GM23338 (cell line): ENCODE data around the gene CBR1. TPM values are rescaled to one million over a fixed set of nuclear protein-coding genes. Genes with fewer than 3 reads are reported as not detected.
A peak's percentile ranks its signal among the peaks of the same experiment; 100 is the strongest.
"Not testable (repeated sequence)": the region's sequence is repeated elsewhere in the genome, so short reads cannot be mapped to it uniquely, and the experiment has no call there.

ENCODE experiments used
- ATAC-seq: fragments of 200-7000 bp; cut with Tn5 transposase; 3 replicates; pipeline ENCODE4 v1.9.1; 2020
- DNase-seq: peaks from one replicate; pipeline ENCODE4 v3.0.0-alpha.2; 2015; ENCODE audit warnings: low spot score
- H2AFZ ChIP-seq: fragments of 200-600 bp; sonication (generic); 2 replicates; pipeline ENCODE4 v1.8.0; 2016; ENCODE audit warnings: antibody characterized with exemption, mild to moderate bottlenecking, moderate library complexity
- H3F3A ChIP-seq: fragments of 200-600 bp; sonication (generic); replicated peaks from 2 replicates; pipeline ENCODE4 v1.8.0; 2017; ENCODE audit warnings: antibody characterized with exemption, mixed run types, low read depth
- H3K27ac ChIP-seq: fragments of 200-600 bp; sonication (generic); 2 replicates; pipeline ENCODE4 v1.6.1; 2016; ENCODE audit warnings: low read depth
- H3K27me3 ChIP-seq: fragments of 200-600 bp; sonication (generic); 2 replicates; pipeline ENCODE4 v1.8.0; 2016; ENCODE audit warnings: mild to moderate bottlenecking, mixed run types, moderate library complexity; ENCODE audit not compliant: insufficient read depth
- H3K36me3 ChIP-seq: fragments of 200-600 bp; sonication (generic); 2 replicates; pipeline ENCODE4 v1.8.0; 2016; ENCODE audit warnings: mild to moderate bottlenecking; ENCODE audit not compliant: insufficient read depth
- H3K4me1 ChIP-seq: fragments of 200-600 bp; sonication (generic); 2 replicates; pipeline ENCODE4 v1.8.0; 2016; ENCODE audit warnings: mild to moderate bottlenecking, moderate library complexity; ENCODE audit not compliant: insufficient read depth
- H3K4me2 ChIP-seq: fragments of 200-600 bp; sonication (generic); 2 replicates; pipeline ENCODE4 v1.7.1; 2017; ENCODE audit warnings: mixed run types
- H3K4me3 ChIP-seq: fragments of 200-600 bp; sonication (generic); 2 replicates; pipeline ENCODE4 v1.6.1; 2016; ENCODE audit warnings: mixed run types
- H3K79me2 ChIP-seq: fragments of 200-600 bp; sonication (generic); replicated peaks from 2 replicates; pipeline ENCODE4 v1.8.0; 2017; ENCODE audit warnings: mild to moderate bottlenecking; ENCODE audit not compliant: insufficient read depth
- H3K9me2 ChIP-seq: fragments of 200-600 bp; sonication (generic); 2 replicates; pipeline ENCODE4 v1.8.0; 2017; ENCODE audit not compliant: insufficient read depth
- H4K20me1 ChIP-seq: fragments of 200-600 bp; sonication (generic); replicated peaks from 2 replicates; pipeline ENCODE4 v1.8.0; 2017; ENCODE audit warnings: mild to moderate bottlenecking; ENCODE audit not compliant: insufficient read depth
- H3K27ac Mint-ChIP-seq: 2 replicates; pipeline ENCODE4 v1.8.0; 2020; ENCODE audit warnings: inconsistent platforms, mild to moderate bottlenecking, moderate library complexity, mixed read lengths
- H3K27me3 Mint-ChIP-seq: 3 replicates; pipeline ENCODE4 v1.8.0; 2022; ENCODE audit warnings: low read depth, mild to moderate bottlenecking, moderate library complexity, mixed read lengths, inconsistent platforms; ENCODE audit not compliant: insufficient read depth, poor library complexity
- H3K36me3 Mint-ChIP-seq: 3 replicates; pipeline ENCODE4 v1.8.0; 2021; ENCODE audit warnings: low read depth, mild to moderate bottlenecking, inconsistent platforms, moderate library complexity, mixed read lengths
- H3K4me1 Mint-ChIP-seq: 3 replicates; pipeline ENCODE4 v1.8.0; 2020; ENCODE audit warnings: mild to moderate bottlenecking, inconsistent platforms, mixed read lengths
- H3K4me3 Mint-ChIP-seq: 3 replicates; pipeline ENCODE4 v1.8.0; 2021; ENCODE audit warnings: moderate library complexity, mild to moderate bottlenecking, inconsistent platforms, mixed read lengths
- H3K9me3 Mint-ChIP-seq: 3 replicates; pipeline ENCODE4 v1.8.0; 2020; ENCODE audit warnings: moderate library complexity, mild to moderate bottlenecking, inconsistent platforms, mixed read lengths
- CREB1 ChIP-seq: fragments of 250-450 bp; sonication (Bioruptor Pico); IDR thresholded peaks from 2 replicates; pipeline ENCODE4 v1.5.0; 2020; ENCODE audit warnings: low read depth, mild to moderate bottlenecking, moderate library complexity
- EZH2 ChIP-seq: fragments of 200-600 bp; sonication (generic); IDR thresholded peaks from one replicate; pipeline ENCODE4 v1.8.0; 2017; ENCODE audit warnings: antibody characterized with exemption, mild to moderate bottlenecking, low read depth; ENCODE audit not compliant: unreplicated experiment
- EZH2phosphoT487 ChIP-seq: fragments of 200-600 bp; sonication (generic); IDR thresholded peaks from one replicate; pipeline ENCODE4 v1.8.1; 2018; ENCODE audit warnings: antibody characterized with exemption; ENCODE audit not compliant: unreplicated experiment
- NANOG ChIP-seq: IDR thresholded peaks from 2 replicates; pipeline ENCODE4 v1.6.1; 2016; ENCODE audit warnings: antibody characterized with exemption, borderline replicate concordance
- POLR2AphosphoS5 ChIP-seq: IDR thresholded peaks from 2 replicates; pipeline ENCODE4 v1.6.1; 2016; ENCODE audit warnings: antibody characterized with exemption, low read depth
- STAT1 ChIP-seq: IDR thresholded peaks from one replicate; pipeline ENCODE4 v1.6.1; 2016; ENCODE audit warnings: antibody characterized with exemption; ENCODE audit not compliant: unreplicated experiment
- ZNF114 ChIP-seq: fragments of 250-450 bp; sonication (Bioruptor Pico); IDR thresholded peaks from 2 replicates; pipeline ENCODE4 v1.5.0; 2020; ENCODE audit warnings: mild to moderate bottlenecking, moderate library complexity
- polyA plus RNA-seq: library from polyadenylated mRNA; unstranded; fragments of >200 nt; fragmentation: Nextera tagmentation; extraction: Ambion mirVana; gene quantifications from 2 replicates; pipeline ENCODE4 v1.2.1, GENCODE V29; 2016
- total RNA-seq: library from RNA; depleted of rRNA; stranded (reverse); fragments of >200 nt; shearing (Covaris generic); gene quantifications from 2 replicates; pipeline ENCODE4 v1.2.3, GENCODE V29; 2014
- TF ChIP-seq, protein P1 (sequence below): fragments of 250-450 bp; sonication (Bioruptor Pico); IDR thresholded peaks from 2 replicates; pipeline ENCODE4 v1.5.0; 2020; ENCODE audit warnings: mild to moderate bottlenecking, moderate library complexity
- TF ChIP-seq, protein P2 (sequence below): IDR thresholded peaks from 2 replicates; pipeline ENCODE4 v1.6.1; 2016; ENCODE audit warnings: antibody characterized with exemption
- TF ChIP-seq, protein P3 (sequence below): IDR thresholded peaks from one replicate; pipeline ENCODE4 v1.6.1; 2018; ENCODE audit warnings: antibody characterized with exemption; ENCODE audit not compliant: unreplicated experiment

The CBR1 gene
- total and polyA plus RNA-seq, 2 experiments from 2014 or later: 285 to 487 TPM

DNA sequence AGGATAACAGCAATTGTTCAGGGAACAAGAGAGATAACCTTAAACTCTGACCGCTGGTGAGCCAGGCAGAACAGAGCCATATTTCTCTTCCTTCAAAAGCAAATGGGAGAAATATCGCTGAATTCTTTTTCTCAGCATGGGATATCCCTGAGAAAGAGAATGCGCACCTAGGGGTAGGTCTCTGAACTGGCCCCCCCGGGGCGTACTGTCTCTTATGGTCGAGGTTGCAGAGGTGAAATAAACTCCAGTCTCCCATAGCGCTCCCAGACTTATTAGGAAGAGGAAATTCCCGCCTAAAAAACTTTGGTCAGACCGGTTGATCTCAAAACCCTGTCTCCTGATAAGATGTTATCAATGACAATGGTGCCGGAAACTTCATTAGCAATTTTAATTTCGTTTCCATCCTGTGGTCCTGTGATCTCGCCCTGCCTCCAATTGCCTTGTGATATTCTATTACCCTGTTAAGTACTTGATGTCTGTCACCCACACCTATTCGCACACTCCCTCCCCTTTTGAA lies 29.9 kb downstream of the CBR1 start:
- not testable (repeated sequence) for H4K20me1 ChIP-seq, H3K27me3 Mint-ChIP-seq, H2AFZ ChIP-seq, H3K79me2 ChIP-seq, H3F3A ChIP-seq, ATAC-seq, H3K27me3 ChIP-seq, H3K4me3 ChIP-seq, H3K9me2 ChIP-seq, H3K36me3 ChIP-seq
- H3K27ac Mint-ChIP-seq: peak overlapping the region; percentile 97
- Histone ChIP-seq H3K27ac (peak overlapping the region; percentile 98), H3K4me1 (peaks cover 59% of the 10 kb centered on the region), H3K4me2 (peak overlapping the region; percentile 42)
- H3K36me3 Mint-ChIP-seq: peaks cover 49% of the 10 kb centered on the region
- H3K4me3 Mint-ChIP-seq: peak overlapping the region; percentile 42
- TF ChIP-seq NANOG: peak; percentile 42
- peak; percentile 87 for DNase-seq
- peaks cover 44% of the 10 kb centered on the region for H3K9me3 Mint-ChIP-seq
- H3K4me1 Mint-ChIP-seq: peaks cover 72% of the 10 kb centered on the region

DNA sequence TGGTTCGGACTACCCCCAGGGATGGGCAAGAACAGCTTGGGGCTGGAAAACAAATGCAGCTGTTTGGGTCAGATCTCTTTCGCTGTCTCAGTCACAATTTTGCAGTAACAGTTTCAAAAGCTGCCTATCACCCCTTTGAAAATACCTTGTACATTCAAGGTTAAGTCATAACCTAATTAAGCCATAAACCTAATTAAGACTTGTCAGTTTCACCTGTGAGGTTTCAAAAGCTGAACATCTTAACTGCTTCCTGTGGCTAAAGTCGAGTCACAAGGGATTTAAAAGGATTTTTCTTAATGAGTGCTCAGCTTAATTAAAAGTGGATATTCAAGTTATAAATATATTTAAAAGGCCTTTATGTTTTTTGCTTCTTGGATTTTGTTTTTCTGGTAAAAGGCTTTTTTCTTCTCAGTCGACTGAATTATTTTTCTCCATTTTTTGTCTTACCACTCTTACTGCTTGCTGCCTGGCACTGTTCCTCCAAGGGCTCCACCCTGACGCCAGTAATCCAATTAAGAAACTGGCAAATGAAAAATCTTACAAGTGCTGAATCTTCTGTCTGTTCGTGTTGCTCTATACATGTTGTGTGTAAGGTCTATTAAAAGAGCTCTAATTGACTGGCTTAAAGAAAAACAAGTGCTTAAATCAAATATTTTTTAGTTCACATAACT lies 31.3 kb downstream of the CBR1 start:
- peaks cover 76% of the 10 kb centered on the region for H3K4me1 Mint-ChIP-seq
- Histone ChIP-seq H3K4me3 (no peak overlapping the region), H2AFZ (no peak overlapping the region), H3K79me2 (peaks cover 14% of the 10 kb centered on the region), H3K27ac (peak overlapping the region; percentile 96), H3K4me2 (0 out of 2 replicates have a peak overlapping the region, but pooled peaks have one; percentile 2), H3F3A (no peaks in the 10 kb centered on the region), H3K9me2 (no peaks in the 10 kb centered on the region), H3K36me3 (no peaks in the 10 kb centered on the region), H4K20me1 (no peaks in the 10 kb centered on the region), H3K4me1 (peaks cover 53% of the 10 kb centered on the region), H3K27me3 (no peaks in the 10 kb centered on the region)
- H3K9me3 Mint-ChIP-seq: peaks cover 32% of the 10 kb centered on the region
- no peak overlapping the region; the same call in 2 of the 3 replicates for H3K4me3 Mint-ChIP-seq
- peaks cover 37% of the 10 kb centered on the region; the same call in 2 of the 3 replicates for H3K36me3 Mint-ChIP-seq
- peaks cover 14% of the 10 kb centered on the region for H3K27me3 Mint-ChIP-seq
- ATAC-seq (no peak), DNase-seq (no peak)
- peak overlapping the region; percentile 97 for H3K27ac Mint-ChIP-seq
- TF ChIP-seq EZH2 (no peak), EZH2phosphoT487 (no peak), CREB1 (no peak), STAT1 (no peak), NANOG (no peak), ZNF114 (CRISPR knock-in tag) (no peak), POLR2AphosphoS5 (no peak)
- TF ChIP-seq, protein P1, sequence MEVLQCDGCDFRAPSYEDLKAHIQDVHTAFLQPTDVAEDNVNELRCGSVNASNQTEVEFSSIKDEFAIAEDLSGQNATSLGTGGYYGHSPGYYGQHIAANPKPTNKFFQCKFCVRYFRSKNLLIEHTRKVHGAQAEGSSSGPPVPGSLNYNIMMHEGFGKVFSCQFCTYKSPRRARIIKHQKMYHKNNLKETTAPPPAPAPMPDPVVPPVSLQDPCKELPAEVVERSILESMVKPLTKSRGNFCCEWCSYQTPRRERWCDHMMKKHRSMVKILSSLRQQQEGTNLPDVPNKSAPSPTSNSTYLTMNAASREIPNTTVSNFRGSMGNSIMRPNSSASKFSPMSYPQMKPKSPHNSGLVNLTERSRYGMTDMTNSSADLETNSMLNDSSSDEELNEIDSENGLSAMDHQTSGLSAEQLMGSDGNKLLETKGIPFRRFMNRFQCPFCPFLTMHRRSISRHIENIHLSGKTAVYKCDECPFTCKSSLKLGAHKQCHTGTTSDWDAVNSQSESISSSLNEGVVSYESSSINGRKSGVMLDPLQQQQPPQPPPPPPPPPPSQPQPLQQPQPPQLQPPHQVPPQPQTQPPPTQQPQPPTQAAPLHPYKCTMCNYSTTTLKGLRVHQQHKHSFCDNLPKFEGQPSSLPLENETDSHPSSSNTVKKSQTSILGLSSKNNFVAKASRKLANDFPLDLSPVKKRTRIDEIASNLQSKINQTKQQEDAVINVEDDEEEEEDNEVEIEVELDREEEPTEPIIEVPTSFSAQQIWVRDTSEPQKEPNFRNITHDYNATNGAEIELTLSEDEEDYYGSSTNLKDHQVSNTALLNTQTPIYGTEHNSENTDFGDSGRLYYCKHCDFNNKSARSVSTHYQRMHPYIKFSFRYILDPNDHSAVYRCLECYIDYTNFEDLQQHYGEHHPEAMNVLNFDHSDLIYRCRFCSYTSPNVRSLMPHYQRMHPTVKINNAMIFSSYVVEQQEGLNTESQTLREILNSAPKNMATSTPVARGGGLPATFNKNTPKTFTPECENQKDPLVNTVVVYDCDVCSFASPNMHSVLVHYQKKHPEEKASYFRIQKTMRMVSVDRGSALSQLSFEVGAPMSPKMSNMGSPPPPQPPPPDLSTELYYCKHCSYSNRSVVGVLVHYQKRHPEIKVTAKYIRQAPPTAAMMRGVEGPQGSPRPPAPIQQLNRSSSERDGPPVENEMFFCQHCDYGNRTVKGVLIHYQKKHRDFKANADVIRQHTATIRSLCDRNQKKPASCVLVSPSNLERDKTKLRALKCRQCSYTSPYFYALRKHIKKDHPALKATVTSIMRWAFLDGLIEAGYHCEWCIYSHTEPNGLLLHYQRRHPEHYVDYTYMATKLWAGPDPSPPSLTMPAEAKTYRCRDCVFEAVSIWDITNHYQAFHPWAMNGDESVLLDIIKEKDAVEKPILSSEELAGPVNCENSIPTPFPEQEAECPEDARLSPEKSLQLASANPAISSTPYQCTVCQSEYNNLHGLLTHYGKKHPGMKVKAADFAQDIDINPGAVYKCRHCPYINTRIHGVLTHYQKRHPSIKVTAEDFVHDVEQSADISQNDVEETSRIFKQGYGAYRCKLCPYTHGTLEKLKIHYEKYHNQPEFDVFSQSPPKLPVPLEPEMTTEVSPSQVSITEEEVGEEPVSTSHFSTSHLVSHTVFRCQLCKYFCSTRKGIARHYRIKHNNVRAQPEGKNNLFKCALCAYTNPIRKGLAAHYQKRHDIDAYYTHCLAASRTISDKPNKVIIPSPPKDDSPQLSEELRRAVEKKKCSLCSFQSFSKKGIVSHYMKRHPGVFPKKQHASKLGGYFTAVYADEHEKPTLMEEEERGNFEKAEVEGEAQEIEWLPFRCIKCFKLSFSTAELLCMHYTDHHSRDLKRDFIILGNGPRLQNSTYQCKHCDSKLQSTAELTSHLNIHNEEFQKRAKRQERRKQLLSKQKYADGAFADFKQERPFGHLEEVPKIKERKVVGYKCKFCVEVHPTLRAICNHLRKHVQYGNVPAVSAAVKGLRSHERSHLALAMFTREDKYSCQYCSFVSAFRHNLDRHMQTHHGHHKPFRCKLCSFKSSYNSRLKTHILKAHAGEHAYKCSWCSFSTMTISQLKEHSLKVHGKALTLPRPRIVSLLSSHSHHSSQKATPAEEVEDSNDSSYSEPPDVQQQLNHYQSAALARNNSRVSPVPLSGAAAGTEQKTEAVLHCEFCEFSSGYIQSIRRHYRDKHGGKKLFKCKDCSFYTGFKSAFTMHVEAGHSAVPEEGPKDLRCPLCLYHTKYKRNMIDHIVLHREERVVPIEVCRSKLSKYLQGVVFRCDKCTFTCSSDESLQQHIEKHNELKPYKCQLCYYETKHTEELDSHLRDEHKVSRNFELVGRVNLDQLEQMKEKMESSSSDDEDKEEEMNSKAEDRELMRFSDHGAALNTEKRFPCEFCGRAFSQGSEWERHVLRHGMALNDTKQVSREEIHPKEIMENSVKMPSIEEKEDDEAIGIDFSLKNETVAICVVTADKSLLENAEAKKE (CRISPR knock-in tag): no peak
- TF ChIP-seq, protein P2, sequence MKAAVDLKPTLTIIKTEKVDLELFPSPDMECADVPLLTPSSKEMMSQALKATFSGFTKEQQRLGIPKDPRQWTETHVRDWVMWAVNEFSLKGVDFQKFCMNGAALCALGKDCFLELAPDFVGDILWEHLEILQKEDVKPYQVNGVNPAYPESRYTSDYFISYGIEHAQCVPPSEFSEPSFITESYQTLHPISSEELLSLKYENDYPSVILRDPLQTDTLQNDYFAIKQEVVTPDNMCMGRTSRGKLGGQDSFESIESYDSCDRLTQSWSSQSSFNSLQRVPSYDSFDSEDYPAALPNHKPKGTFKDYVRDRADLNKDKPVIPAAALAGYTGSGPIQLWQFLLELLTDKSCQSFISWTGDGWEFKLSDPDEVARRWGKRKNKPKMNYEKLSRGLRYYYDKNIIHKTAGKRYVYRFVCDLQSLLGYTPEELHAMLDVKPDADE: no peak
- TF ChIP-seq, protein P3, sequence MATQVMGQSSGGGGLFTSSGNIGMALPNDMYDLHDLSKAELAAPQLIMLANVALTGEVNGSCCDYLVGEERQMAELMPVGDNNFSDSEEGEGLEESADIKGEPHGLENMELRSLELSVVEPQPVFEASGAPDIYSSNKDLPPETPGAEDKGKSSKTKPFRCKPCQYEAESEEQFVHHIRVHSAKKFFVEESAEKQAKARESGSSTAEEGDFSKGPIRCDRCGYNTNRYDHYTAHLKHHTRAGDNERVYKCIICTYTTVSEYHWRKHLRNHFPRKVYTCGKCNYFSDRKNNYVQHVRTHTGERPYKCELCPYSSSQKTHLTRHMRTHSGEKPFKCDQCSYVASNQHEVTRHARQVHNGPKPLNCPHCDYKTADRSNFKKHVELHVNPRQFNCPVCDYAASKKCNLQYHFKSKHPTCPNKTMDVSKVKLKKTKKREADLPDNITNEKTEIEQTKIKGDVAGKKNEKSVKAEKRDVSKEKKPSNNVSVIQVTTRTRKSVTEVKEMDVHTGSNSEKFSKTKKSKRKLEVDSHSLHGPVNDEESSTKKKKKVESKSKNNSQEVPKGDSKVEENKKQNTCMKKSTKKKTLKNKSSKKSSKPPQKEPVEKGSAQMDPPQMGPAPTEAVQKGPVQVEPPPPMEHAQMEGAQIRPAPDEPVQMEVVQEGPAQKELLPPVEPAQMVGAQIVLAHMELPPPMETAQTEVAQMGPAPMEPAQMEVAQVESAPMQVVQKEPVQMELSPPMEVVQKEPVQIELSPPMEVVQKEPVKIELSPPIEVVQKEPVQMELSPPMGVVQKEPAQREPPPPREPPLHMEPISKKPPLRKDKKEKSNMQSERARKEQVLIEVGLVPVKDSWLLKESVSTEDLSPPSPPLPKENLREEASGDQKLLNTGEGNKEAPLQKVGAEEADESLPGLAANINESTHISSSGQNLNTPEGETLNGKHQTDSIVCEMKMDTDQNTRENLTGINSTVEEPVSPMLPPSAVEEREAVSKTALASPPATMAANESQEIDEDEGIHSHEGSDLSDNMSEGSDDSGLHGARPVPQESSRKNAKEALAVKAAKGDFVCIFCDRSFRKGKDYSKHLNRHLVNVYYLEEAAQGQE: no peak
